Muscle layer of duodenum (tissue), 2 donors: ENCODE results near the gene TBL1XR1.

Source experiments
- H3K27ac ChIP-seq: one replicate; pipeline ENCODE4 v1.7.0; 2013; ENCODE audit warnings: mild to moderate bottlenecking, low read length
- H3K27me3 ChIP-seq: one replicate; pipeline ENCODE4 v1.7.0; 2013; ENCODE audit warnings: low read depth, mild to moderate bottlenecking, control low read depth, low read length
- H3K36me3 ChIP-seq, 2 donors: one replicate each; pipeline ENCODE4 v1.7.0; 2013; ENCODE audit warnings: low read length in 2 of 2, control low read depth in 1 of 2, mild to moderate bottlenecking in 1 of 2; ENCODE audit not compliant: insufficient read depth in 2 of 2, control insufficient read depth in 1 of 2
- H3K4me1 ChIP-seq, 2 donors: one replicate each; pipeline ENCODE4 v1.7.0; 2013; ENCODE audit warnings: low read length in 2 of 2, mild to moderate bottlenecking in 2 of 2, control low read depth in 1 of 2, moderate library complexity in 1 of 2; ENCODE audit not compliant: insufficient read depth in 2 of 2, control insufficient read depth in 1 of 2
- H3K4me3 ChIP-seq, 2 donors: one replicate each; pipeline ENCODE4 v1.7.0; 2013; ENCODE audit warnings: low read length in 2 of 2, low read depth in 1 of 2, mild to moderate bottlenecking in 1 of 2
- H3K9me3 ChIP-seq, 2 donors: one replicate each; pipeline ENCODE4 v1.7.0; 2013; ENCODE audit warnings: low read length in 2 of 2, control low read depth in 1 of 2, mild to moderate bottlenecking in 1 of 2; ENCODE audit not compliant: control insufficient read depth in 1 of 2
- donor health status: healthy.

The TBL1XR1 gene

GRCh38 chr3:177119829-177120228 is 77.5 kb downstream of the TBL1XR1 start:
- no peaks in the 10 kb centered on the region for H3K27me3 ChIP-seq
- no peak overlapping the region for H3K27ac ChIP-seq
- H3K4me3 ChIP-seq = no peak overlapping the region
- H3K36me3 ChIP-seq = no peaks in the 10 kb centered on the region
- peaks cover 0 to 51% of the 10 kb centered on the region in 2 donors for H3K4me1 ChIP-seq
- H3K9me3 ChIP-seq = no peaks in the 10 kb centered on the region

DNA sequence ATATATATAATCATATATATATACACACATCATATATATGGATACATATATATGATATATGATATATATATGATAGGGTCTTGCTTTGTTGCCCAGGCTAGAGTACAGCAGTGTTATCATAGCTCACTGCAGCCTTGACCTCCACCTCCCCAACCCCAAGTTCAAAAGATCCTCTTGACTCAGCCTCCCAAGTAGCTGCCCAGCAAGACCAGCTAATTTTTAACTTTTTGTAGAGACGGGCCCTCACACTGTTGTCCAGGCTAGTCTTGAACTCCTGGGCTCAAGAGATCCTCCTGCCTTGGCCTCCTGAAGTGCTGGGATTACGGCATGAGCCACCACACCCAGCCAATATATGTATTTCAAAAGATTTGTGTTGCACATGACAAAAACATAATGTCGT is 83.0 kb downstream of the TBL1XR1 start:
- no peaks in the 10 kb centered on the region for H3K9me3 ChIP-seq
- H3K4me1 ChIP-seq = peaks cover 0 to 35% of the 10 kb centered on the region in 2 donors
- no peak overlapping the region for H3K27ac ChIP-seq
- H3K4me3 ChIP-seq = no peak overlapping the region
- no peaks in the 10 kb centered on the region for H3K27me3 ChIP-seq
- no peaks in the 10 kb centered on the region for H3K36me3 ChIP-seq

DNA sequence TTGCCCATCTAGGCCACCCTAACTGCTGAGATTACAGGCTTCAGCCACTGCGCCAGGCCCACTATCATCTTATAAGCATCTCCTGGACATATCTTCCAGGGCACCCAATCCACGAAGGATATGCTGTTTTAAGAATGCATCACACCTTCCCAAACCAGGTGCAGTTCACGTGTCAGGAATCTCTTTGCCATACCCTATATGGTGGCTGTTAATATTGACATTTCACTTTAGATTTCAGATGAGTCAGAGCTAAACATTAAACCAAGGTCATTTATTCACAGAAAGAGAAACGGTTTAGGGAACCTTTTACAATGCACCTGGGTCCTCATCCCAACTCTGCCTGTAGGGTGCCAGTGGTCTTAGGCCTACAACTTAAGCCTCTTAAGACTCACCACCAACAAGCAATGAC is 85.7 kb downstream of the TBL1XR1 start:
- Histone ChIP-seq H3K27ac (no peak overlapping the region), H3K36me3 (no peaks in the 10 kb centered on the region), H3K4me1 (peaks cover 0 to 27% of the 10 kb centered on the region in 2 donors), H3K4me3 (no peak overlapping the region), H3K9me3 (no peaks in the 10 kb centered on the region), H3K27me3 (no peaks in the 10 kb centered on the region)

- Histone ChIP-seq H3K27me3 (no peaks in the 10 kb centered on the region), H3K4me3 (no peak overlapping the region), H3K4me1 (peaks cover 0 to 27% of the 10 kb centered on the region in 2 donors), H3K9me3 (no peaks in the 10 kb centered on the region), H3K27ac (no peak overlapping the region), H3K36me3 (no peaks in the 10 kb centered on the region)
Measured at GRCh38 chr3:177110895-177111294, 86.4 kb downstream of the TBL1XR1 start.

GRCh38 chr3:177110386-177110785 is 86.9 kb downstream of the TBL1XR1 start:
- H3K4me3 ChIP-seq = no peak overlapping the region
- no peak overlapping the region for H3K27ac ChIP-seq
- H3K36me3 ChIP-seq = no peaks in the 10 kb centered on the region
- no peaks in the 10 kb centered on the region for H3K27me3 ChIP-seq
- peaks cover under 1 to 28% of the 10 kb centered on the region in 2 donors for H3K4me1 ChIP-seq
- no peaks in the 10 kb centered on the region for H3K9me3 ChIP-seq

DNA sequence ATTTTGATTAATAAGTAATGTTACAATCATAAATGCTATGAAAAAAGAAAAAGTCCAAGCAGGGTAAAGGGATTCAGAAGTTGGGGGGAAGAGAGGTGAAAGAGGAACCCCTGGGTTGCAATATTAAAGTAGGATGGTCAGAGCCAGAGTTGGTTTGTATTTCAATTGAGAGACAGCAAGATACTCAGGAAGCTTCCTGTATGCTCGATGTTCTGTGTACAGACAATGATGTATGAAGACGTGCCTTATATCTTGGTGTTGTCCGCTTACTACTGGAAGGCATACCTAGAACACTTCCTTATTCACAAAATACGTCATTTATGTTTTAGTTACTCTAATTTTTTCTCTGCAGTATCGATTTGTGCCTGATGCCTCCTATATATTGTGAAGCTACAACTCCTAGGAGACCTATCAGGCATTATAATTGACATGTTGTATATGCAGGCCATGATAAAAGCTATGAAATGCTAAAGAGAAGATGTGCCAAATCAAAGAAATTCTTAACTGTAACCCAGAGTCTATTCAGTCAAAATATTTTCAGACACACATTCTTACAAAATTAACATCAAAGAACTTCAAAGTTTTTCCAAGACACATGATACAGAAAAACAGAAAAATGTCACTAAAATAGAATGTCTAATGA is 87.5 kb downstream of the TBL1XR1 start:
- Histone ChIP-seq H3K36me3 (no peaks in the 10 kb centered on the region), H3K4me3 (no peak overlapping the region), H3K9me3 (no peaks in the 10 kb centered on the region), H3K27me3 (no peaks in the 10 kb centered on the region), H3K27ac (no peak overlapping the region), H3K4me1 (peaks cover 4 to 29% of the 10 kb centered on the region in 2 donors)

DNA sequence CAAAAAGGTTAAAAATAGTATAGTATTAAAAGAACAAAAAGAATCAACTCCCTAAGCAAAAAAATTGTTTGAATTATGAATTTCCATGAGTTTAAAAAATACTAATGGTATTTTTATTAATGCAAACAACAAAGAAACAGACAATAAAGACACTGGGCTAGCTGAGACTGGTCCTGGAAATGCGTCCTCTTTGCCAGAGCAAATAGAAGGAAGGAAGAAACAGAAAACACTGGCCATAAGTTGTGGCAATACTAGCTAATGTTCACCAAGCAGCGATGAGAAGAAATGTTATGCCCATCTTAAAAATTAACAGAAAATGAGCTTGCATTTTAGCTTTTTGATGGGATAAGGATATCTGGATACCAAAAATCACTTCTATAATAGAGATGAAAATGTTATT is 88.6 kb downstream of the TBL1XR1 start:
- Histone ChIP-seq H3K4me3 (no peak overlapping the region), H3K36me3 (no peaks in the 10 kb centered on the region), H3K27ac (no peak overlapping the region), H3K27me3 (no peaks in the 10 kb centered on the region), H3K9me3 (no peaks in the 10 kb centered on the region), H3K4me1 (peaks cover 4 to 29% of the 10 kb centered on the region in 2 donors)

DNA sequence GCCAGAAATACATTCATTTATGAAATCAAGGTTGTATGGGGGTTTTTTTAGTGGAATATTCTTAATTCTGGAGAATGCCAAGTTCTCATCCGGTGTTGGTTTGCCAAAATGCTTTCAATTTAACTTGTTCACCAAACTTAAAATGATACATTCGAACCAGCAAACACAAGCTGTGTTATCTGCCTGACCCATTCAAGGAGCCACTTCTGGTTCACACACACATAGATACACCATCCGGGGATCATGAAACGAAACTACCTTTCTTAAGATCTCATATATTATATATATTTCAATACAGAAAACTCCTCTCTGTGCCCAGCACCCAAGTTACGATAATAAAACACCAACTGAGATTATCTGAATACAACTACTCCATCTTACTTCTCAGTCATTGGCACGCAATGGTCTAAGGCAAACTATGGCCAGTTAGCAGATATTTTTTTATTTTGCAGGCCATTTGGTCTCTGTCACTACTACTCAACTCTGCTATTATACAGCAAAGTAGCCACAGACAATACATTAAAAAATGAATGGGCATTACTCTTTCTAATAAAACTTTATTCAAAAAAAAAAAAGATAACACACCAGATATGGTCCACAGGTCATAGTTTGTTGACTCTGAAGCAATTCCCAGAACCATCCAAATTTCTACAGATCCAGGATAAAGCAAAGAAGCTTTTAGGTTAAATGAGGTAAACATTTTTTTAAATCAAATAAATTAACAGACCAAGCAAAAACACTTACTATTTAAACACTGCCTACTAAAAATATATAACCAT is 89.6 kb downstream of the TBL1XR1 start:
- Histone ChIP-seq H3K27ac (no peak overlapping the region), H3K9me3 (no peaks in the 10 kb centered on the region), H3K4me3 (no peak overlapping the region), H3K36me3 (no peaks in the 10 kb centered on the region), H3K27me3 (no peaks in the 10 kb centered on the region), H3K4me1 (peaks cover 4 to 32% of the 10 kb centered on the region in 2 donors)

GRCh38 chr3:177106594-177106993 is 90.7 kb downstream of the TBL1XR1 start:
- Histone ChIP-seq H3K4me3 (no peak overlapping the region), H3K36me3 (no peaks in the 10 kb centered on the region), H3K27ac (no peak overlapping the region), H3K9me3 (no peaks in the 10 kb centered on the region), H3K27me3 (no peaks in the 10 kb centered on the region), H3K4me1 (peaks cover 4 to 38% of the 10 kb centered on the region in 2 donors)

- Histone ChIP-seq H3K4me3 (no peak overlapping the region), H3K9me3 (no peaks in the 10 kb centered on the region), H3K27ac (no peak overlapping the region), H3K4me1 (peaks cover 4 to 38% of the 10 kb centered on the region in 2 donors), H3K36me3 (no peaks in the 10 kb centered on the region), H3K27me3 (no peaks in the 10 kb centered on the region)
Measured at GRCh38 chr3:177106184-177106583, 91.1 kb downstream of the TBL1XR1 start.

GRCh38 chr3:177105623-177106022 is 91.7 kb downstream of the TBL1XR1 start:
- H3K4me3 ChIP-seq = no peak overlapping the region
- no peaks in the 10 kb centered on the region for H3K27me3 ChIP-seq
- H3K27ac ChIP-seq = no peak overlapping the region
- H3K36me3 ChIP-seq = no peaks in the 10 kb centered on the region
- H3K9me3 ChIP-seq = no peaks in the 10 kb centered on the region
- H3K4me1 ChIP-seq = peaks cover 4 to 38% of the 10 kb centered on the region in 2 donors
